Measurements from ENCODE around the gene LMF1.

DNA sequence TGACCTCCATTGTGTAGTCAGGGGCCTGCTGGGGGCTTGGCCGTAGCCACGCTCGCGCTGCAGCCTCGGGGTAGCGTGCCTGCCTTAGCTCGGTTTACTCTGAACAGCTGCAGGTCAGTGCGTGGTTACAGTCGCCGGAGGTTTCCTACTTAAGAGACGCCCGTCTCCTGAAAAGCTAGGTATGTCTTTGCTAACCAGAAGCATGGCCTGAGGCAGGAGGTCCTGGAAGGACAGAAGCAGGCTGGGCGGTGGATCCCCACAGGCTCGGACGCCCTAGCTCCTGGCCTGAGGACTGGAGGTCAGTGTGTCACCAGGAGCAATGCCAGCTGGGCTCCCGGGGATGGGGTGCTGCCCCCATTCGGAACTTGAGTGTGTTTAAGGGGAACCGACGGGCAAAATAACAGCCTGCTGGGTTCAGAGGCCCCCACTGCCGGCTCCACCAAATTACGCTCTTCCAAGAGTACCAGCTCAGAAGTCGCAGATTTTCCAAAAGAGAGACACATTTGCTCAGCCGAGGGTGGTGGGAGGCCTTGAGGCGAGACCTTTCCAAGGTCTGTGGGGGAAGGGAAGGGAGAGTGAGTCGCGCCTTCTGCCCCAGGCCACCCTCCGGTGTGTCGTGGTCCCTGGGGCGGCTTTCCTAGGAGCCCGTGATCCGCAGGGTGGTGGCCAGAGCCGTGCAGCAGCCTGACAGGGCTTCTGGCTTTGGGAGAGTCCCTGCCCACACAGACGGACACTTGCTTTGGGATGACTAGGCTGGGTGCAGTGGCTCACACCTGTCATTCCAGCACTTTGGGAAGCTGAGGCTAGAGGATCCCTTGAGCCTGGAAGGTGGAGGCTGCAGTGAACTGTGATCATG is 166.4 kb downstream of the LMF1 start:
- TF ChIP-seq, protein P1, sequence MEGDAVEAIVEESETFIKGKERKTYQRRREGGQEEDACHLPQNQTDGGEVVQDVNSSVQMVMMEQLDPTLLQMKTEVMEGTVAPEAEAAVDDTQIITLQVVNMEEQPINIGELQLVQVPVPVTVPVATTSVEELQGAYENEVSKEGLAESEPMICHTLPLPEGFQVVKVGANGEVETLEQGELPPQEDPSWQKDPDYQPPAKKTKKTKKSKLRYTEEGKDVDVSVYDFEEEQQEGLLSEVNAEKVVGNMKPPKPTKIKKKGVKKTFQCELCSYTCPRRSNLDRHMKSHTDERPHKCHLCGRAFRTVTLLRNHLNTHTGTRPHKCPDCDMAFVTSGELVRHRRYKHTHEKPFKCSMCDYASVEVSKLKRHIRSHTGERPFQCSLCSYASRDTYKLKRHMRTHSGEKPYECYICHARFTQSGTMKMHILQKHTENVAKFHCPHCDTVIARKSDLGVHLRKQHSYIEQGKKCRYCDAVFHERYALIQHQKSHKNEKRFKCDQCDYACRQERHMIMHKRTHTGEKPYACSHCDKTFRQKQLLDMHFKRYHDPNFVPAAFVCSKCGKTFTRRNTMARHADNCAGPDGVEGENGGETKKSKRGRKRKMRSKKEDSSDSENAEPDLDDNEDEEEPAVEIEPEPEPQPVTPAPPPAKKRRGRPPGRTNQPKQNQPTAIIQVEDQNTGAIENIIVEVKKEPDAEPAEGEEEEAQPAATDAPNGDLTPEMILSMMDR (IDR thresholded peaks at IDR 0.05), result no peak
- TF ChIP-seq POLR2AphosphoS5 (IDR thresholded peaks at IDR 0.05; ENCODE audit: insufficient read depth in 1 of 2, low read depth in 1 of 2), result no peak
- no peak for TF ChIP-seq POLR2A (IDR thresholded peaks at IDR 0.05)

Data from vagina (tissue), 2 donors.